GM19043 (cell line): ENCODE results near the gene FDCSP.
"Not testable (repeated sequence)": the region's sequence is repeated elsewhere in the genome, so short reads cannot be mapped to it uniquely, and the experiment has no call there.

ENCODE experiments used
- ATAC-seq: cut with Tn5 transposase; IDR thresholded peaks from one replicate; pipeline ENCODE4 v1.9.1; 2021; ENCODE audit warnings: low read depth; ENCODE audit not compliant: unreplicated experiment

FDCSP gene

DNA sequence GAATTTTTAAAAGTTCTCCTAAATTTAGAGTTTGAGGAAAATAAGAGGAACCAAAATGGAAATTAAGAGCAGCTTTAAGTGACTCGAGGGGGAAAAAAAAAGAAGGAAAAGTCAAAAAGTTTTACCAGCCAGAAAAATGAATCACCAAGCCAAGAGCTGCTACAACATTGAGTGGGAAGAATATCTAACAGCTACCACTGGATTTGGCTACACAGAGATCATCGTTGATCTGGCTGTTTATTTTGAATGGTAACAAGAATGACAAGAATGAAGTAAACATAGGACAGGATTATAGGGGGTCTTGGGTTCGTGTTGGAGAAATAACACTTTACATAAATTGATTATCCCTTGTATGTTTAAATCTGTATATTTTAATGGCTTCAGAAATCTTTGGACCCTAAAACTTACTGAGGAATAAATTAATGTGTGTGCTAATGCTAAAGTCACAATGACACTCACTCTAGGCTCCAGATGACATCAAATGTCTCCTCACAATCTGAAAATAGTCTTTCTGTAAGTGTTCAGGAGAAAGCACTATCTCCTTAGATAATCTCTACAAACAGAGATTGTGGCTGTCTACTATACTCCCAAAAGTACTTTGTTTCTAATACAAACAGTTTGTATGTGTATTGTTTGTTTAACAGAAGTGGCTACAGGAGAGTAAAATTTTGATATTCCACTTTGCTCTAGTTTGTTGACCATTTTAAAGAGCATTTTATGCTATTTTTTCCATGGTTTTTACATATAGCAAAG lies 13.4 kb downstream of the FDCSP start:
- no peak for ATAC-seq

GRCh38 chr4:70239884-70240591 lies 14.1 kb downstream of the FDCSP start:
- ATAC-seq, result no peak

GRCh38 chr4:70242297-70242696 lies 16.4 kb downstream of the FDCSP start, which contains the start of gene CSN3:
TSS of gene CSN3 (plus strand) at chr4:70242597. CDS start at chr4:70244820, 2,223 bp downstream.
- ATAC-seq, result not testable (repeated sequence)

DNA sequence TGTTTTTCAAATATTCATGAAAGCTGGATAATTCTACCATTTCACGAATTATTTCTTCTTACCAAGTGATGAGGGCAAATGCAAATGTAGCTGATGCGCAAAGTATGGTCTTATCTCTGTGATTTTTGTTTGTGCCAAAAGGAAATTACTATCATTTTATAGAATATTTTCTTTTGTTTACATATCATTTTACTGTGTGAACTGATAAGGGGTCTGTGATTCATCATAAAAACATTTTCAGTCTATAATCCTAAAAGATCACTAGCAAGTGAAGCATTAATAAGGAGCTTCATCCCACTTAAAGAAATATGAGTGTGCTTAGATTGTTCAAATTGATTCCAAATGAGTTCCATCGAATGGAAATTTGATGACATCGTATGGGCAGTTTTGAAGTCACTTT lies 17.2 kb downstream of the FDCSP start:
- no peak for ATAC-seq

DNA sequence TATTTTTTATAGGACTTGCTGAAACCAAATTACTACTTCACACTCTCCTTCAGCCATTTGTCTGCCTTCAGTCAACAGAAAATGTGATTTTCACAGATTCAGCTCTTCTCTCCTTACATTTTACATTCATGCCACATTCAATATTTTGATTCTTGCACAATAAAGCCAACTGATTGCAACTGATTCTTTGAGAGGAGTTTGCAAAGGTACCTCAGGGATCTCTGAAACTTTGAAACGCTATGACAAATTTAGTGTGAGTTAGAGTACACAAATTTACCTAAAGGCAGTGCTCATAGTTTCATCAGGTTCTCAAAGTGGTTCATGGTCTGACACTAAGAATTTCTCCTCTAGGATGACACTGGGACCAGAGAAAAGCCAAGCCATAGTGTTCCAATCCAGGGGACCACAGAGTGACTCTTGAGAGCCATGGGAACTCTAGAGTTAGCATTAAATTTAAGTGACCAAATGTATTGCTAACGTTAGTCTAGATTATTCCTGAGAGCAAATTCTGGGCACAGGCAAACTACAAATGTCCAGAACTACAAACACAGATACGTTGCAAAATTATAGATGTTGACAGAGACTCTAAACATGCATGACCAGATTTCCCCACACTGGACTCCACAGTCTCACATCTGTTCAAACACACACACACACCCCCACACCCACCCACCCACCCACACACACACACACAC lies 25.5 kb downstream of the FDCSP start:
- ATAC-seq, result no peak

GRCh38 chr4:70251945-70252277 lies 26.0 kb downstream of the FDCSP start:
- no peak for ATAC-seq

GRCh38 chr4:70269674-70270073 lies 43.8 kb downstream of the FDCSP start:
- ATAC-seq, result no peak

DNA sequence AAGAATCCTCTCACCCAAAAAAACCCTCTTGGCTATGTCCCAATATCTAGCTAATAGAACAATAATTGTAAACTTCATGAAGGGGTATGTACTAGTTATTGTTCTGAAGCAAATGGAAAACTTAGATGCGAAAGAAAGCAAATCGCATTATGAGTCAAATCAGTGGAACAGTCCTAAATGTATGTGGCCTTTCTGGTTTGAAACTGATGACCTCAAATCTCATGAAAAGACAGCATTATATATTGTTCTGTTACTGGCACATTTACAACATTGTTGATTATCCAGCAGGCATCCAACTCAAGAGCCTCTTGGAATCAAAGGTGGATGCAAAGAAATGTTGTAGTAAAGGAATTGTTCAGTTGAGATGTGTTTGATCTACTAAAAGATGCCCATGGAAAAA lies 51.2 kb downstream of the FDCSP start:
- ATAC-seq, result no peak

DNA sequence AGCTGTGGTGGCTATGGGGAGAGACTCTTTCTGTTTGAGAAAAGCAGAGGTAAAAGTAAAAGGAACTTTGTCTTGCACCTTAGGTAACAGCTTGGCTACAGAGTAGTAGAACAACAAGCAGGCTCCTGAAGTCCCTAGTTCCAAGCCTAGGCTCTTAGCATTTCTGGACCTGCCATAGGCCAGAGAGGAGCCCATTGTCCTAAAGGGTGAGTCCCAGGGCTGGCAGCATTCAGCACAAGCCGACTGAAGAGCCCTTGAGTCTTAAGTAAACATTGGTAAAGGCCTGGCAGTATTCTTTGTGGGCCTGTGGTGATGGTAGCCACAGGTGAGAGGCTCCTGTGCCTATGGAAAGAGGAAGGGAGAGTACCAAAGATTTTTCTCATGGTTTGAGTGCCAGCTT lies 54.6 kb downstream of the FDCSP start:
- ATAC-seq, result no peak
